Thyroid gland (tissue), 4 donors: ENCODE results near the gene TBC1D5. TPM values are rescaled to one million over a fixed set of nuclear protein-coding genes. Genes with fewer than 3 reads are reported as not detected.

Experiments used
- DNase-seq, 2 donors: peaks; one replicate each; pipeline ENCODE4 v3.0.0-alpha.2; 2019
- H3K27ac ChIP-seq, 3 donors: fragments of 200-600 bp; sonication (generic); 1 replicate in 2 of 3; 2 replicates in 1 of 3; pipeline ENCODE4 v1.5.1; 2016 to 2019; ENCODE audit warnings: mild to moderate bottlenecking in 1 of 3, moderate library complexity in 1 of 3
- H3K27me3 ChIP-seq: fragments of 200-600 bp; sonication (generic); one replicate; pipeline ENCODE4 v1.5.1; 2019
- H3K36me3 ChIP-seq, 2 donors: fragments of 200-600 bp; sonication (generic); one replicate each; pipeline ENCODE4 v1.5.1; 2016 to 2019
- H3K4me1 ChIP-seq, 2 donors: fragments of 200-600 bp; sonication (generic); one replicate each; pipeline ENCODE4 v1.5.1; 2017 to 2019
- H3K4me3 ChIP-seq, 3 donors: fragments of 200-600 bp; sonication (generic); replicated peaks in 1 of 3; 1 replicate in 2 of 3; 2 replicates in 1 of 3; pipeline ENCODE4 v1.5.1; 2016; ENCODE audit warnings: mild to moderate bottlenecking in 1 of 3
- H3K9me3 ChIP-seq: fragments of 200-600 bp; sonication (generic); one replicate; pipeline ENCODE4 v1.5.1; 2017
- CTCF ChIP-seq, 6 experiments: fragments of 200-600 bp in 3 of 6; fragments of 450-650 bp in 3 of 6; sonication (generic) in 3 of 6; IDR thresholded peaks; one replicate each; pipeline ENCODE4 v1.5.1; 2016 to 2019; ENCODE audit warnings: antibody characterized with exemption in 6 of 6, mild to moderate bottlenecking in 2 of 6, inconsistent platforms in 1 of 6, moderate library complexity in 1 of 6
- POLR2A ChIP-seq, 2 donors: fragments of 450-650 bp; IDR thresholded peaks; one replicate each; pipeline ENCODE4 v1.6.1; 2017; ENCODE audit warnings: antibody characterized with exemption in 2 of 2, mild to moderate bottlenecking in 2 of 2, moderate library complexity in 1 of 2
- WGBS, 2 donors: methylation state at CpG; one replicate each; pipeline ENCODE4 v1.1.5; 2017; 5-methylcytosine and 5-hydroxymethylcytosine counted together
- intact Hi-C: fragments of 100-400 bp; cut with DNase I; formaldehyde crosslinking; loops from one replicate; pipeline ENCODE4 v1.15.1; 2023
- total RNA-seq, 4 donors: library from RNA; depleted of rRNA; stranded (reverse); fragments of >200 nt; gene quantifications; one replicate each; pipeline ENCODE4 v1.2.3, GENCODE V29; 2016

Gene TBC1D5
- total RNA-seq, 4 donors from 2014 or later, result 115 to 141 (median 133) TPM

- Histone ChIP-seq H3K27ac (no peak overlapping the region), H3K4me3 (no peak overlapping the region), H3K9me3 (no peaks in the 10 kb centered on the region), H3K4me1 (no peaks in the 10 kb centered on the region), H3K36me3 (no peaks in the 10 kb centered on the region), H3K27me3 (no peaks in the 10 kb centered on the region)
- TF ChIP-seq CTCF (IDR thresholded peaks at IDR 0.05) (no peak), POLR2A (IDR thresholded peaks at IDR 0.05) (no peak)
- no peak for DNase-seq
- intact Hi-C loops, result no loop called here
- 91 to 96% methylated on average over 5 of the region's 5 CpGs for WGBS, 2 donors
Observed at GRCh38 chr3:17287006-17287689, 455.3 kb downstream of the TBC1D5 start.

- TF ChIP-seq CTCF (IDR thresholded peaks at IDR 0.05) (no peak), POLR2A (IDR thresholded peaks at IDR 0.05) (no peak)
- 95 to 97% methylated on average over 2 of the region's 2 CpGs for WGBS, 2 donors
- intact Hi-C loops, result no loop called here
Observed at GRCh38 chr3:17278006-17278405, 464.4 kb downstream of the TBC1D5 start.

GRCh38 chr3:17266846-17267245, 475.6 kb downstream of the TBC1D5 start:
- no peak for DNase-seq
- H3K36me3 ChIP-seq, result no peaks in the 10 kb centered on the region
- WGBS, 2 donors, result 97 to 98% methylated on average over 5 of the region's 5 CpGs
- H3K27me3 ChIP-seq, result no peaks in the 10 kb centered on the region
- no peaks in the 10 kb centered on the region for H3K4me1 ChIP-seq
- TF ChIP-seq POLR2A (IDR thresholded peaks at IDR 0.05) (no peak), CTCF (IDR thresholded peaks at IDR 0.05) (no peak)
- H3K9me3 ChIP-seq, result no peaks in the 10 kb centered on the region
- no peak overlapping the region for H3K4me3 ChIP-seq
- H3K27ac ChIP-seq, result no peak overlapping the region
- intact Hi-C loops, result no loop called here

More at GRCh38 chr3:17278006-17278405, 464.4 kb downstream of the TBC1D5 start:
- H3K9me3 ChIP-seq, result no peaks in the 10 kb centered on the region
- H3K36me3 ChIP-seq, result no peaks in the 10 kb centered on the region
- no peaks in the 10 kb centered on the region for H3K4me1 ChIP-seq
- no peak for DNase-seq
- no peaks in the 10 kb centered on the region for H3K27me3 ChIP-seq
- no peak overlapping the region for H3K27ac ChIP-seq
- no peak overlapping the region for H3K4me3 ChIP-seq

GRCh38 chr3:17261627-17262369, 480.6 kb downstream of the TBC1D5 start:
- H3K27me3 ChIP-seq, result no peaks in the 10 kb centered on the region
- H3K4me1 ChIP-seq, result no peaks in the 10 kb centered on the region
- H3K4me3 ChIP-seq, result no peak overlapping the region
- no peaks in the 10 kb centered on the region for H3K9me3 ChIP-seq
- 94 to 95% methylated on average over 3 of the region's 3 CpGs for WGBS, 2 donors
- H3K36me3 ChIP-seq, result no peaks in the 10 kb centered on the region
- no peak for DNase-seq
- intact Hi-C loops, result loop anchor here (5.0 kb wide), 1 partner anchor 151 kb away; no protein-coding TSS in a partner anchor
- no peak overlapping the region for H3K27ac ChIP-seq
- TF ChIP-seq POLR2A (IDR thresholded peaks at IDR 0.05) (no peak), CTCF (IDR thresholded peaks at IDR 0.05) (no peak)

- Histone ChIP-seq H3K27me3 (no peaks in the 10 kb centered on the region), H3K36me3 (no peaks in the 10 kb centered on the region), H3K4me1 (peaks cover 0 to under 1% of the 10 kb centered on the region in 2 donors), H3K27ac (no peak overlapping the region), H3K4me3 (no peak overlapping the region), H3K9me3 (no peaks in the 10 kb centered on the region)
- TF ChIP-seq POLR2A (IDR thresholded peaks at IDR 0.05) (no peak), CTCF (IDR thresholded peaks at IDR 0.05) (no peak)
- intact Hi-C loops, result loop anchor here (5.0 kb wide), 1 partner anchor 152 kb away; no protein-coding TSS in a partner anchor
- DNase-seq, result no peak
Observed at GRCh38 chr3:17260257-17260656, 482.2 kb downstream of the TBC1D5 start.
